Measurements from ENCODE around the gene UBA5.
"Not testable (repeated sequence)": the region's sequence is repeated elsewhere in the genome, so short reads cannot be mapped to it uniquely, and the experiment has no call there.

UBA5 gene

DNA sequence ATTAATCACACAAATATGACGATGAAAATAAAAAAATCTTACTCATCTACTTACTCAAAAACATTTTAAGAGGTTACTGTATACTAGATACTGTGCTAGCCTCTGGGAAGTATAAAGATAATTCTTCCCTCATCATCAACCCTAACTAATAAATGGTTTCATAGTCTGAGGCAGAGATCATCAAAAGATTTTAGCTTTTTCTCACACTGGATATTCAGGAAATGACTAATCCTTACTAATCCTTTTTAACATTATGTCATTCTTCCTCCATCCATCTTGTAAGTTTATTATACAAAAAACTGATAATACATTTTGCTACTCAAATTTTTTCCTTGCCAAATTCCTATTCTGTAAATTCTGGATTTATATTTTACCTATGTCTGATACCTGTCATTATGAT is 30.2 kb upstream of the UBA5 start:
- no peaks in the 10 kb centered on the region for H3K9me3 ChIP-seq (ENCODE audit: control insufficient read depth in 2 of 2, low read length in 2 of 2)
- no peak overlapping the region for H3K4me3 ChIP-seq (ENCODE audit: low read length in 2 of 2)
- no peak overlapping the region for H3K27ac ChIP-seq (ENCODE audit: low read length)
- no peaks in the 10 kb centered on the region for H3K4me1 ChIP-seq (ENCODE audit: control insufficient read depth, insufficient read depth, low read length)
- peaks cover 8 to 10% of the 10 kb centered on the region in 2 donors for H3K36me3 ChIP-seq (ENCODE audit: control insufficient read depth in 2 of 2, insufficient read depth in 2 of 2, low read length in 2 of 2)
- no peaks in the 10 kb centered on the region for H3K27me3 ChIP-seq (ENCODE audit: control insufficient read depth in 1 of 2, insufficient read depth in 2 of 2, low read length in 2 of 2)
- no peak overlapping the region for H3K9ac ChIP-seq (ENCODE audit: low read length in 2 of 2)

DNA sequence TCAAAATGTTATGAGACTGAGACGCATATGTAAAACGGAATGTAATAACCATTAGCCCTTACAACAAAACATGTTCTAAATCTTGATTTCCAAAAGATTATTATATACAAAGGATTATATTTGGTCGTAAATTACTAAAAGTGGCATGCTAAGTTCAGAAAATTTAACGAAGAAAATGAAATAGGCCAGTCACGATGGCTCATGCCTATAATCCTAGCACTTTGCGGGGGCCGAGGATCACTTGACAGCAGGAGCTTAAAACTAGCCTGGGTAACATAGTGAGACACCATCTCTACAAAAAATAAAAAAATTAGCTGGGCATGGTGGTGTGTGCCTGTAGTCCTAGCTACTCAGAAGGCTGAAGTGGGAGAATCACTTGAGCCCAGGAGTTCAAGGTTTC is 29.5 kb upstream of the UBA5 start:
- Histone ChIP-seq H3K27ac (ENCODE audit: low read length) (no peak overlapping the region), H3K27me3 (ENCODE audit: control insufficient read depth in 1 of 2, insufficient read depth in 2 of 2, low read length in 2 of 2) (no peaks in the 10 kb centered on the region), H3K36me3 (ENCODE audit: control insufficient read depth in 2 of 2, insufficient read depth in 2 of 2, low read length in 2 of 2) (peaks cover 12 to 15% of the 10 kb centered on the region in 2 donors), H3K4me1 (ENCODE audit: control insufficient read depth, insufficient read depth, low read length) (no peaks in the 10 kb centered on the region), H3K9me3 (ENCODE audit: control insufficient read depth in 2 of 2, low read length in 2 of 2) (no peaks in the 10 kb centered on the region), H3K4me3 (ENCODE audit: low read length in 2 of 2) (no peak overlapping the region), H3K9ac (ENCODE audit: low read length in 2 of 2) (no peak overlapping the region)

- Histone ChIP-seq H3K36me3 (ENCODE audit: control insufficient read depth in 2 of 2, insufficient read depth in 2 of 2, low read length in 2 of 2) (peaks cover 13 to 21% of the 10 kb centered on the region in 2 donors), H3K9ac (ENCODE audit: low read length in 2 of 2) (no peak overlapping the region), H3K4me3 (ENCODE audit: low read length in 2 of 2) (no peak overlapping the region), H3K27me3 (ENCODE audit: control insufficient read depth in 1 of 2, insufficient read depth in 2 of 2, low read length in 2 of 2) (no peaks in the 10 kb centered on the region), H3K27ac (ENCODE audit: low read length) (no peak overlapping the region), H3K4me1 (ENCODE audit: control insufficient read depth, insufficient read depth, low read length) (no peaks in the 10 kb centered on the region), H3K9me3 (ENCODE audit: control insufficient read depth in 2 of 2, low read length in 2 of 2) (no peaks in the 10 kb centered on the region)
Measured at GRCh38 chr3:132635052-132635451, 25.1 kb upstream of the UBA5 start.

- Histone ChIP-seq H3K4me1 (ENCODE audit: control insufficient read depth, insufficient read depth, low read length) (no peaks in the 10 kb centered on the region), H3K9me3 (ENCODE audit: control insufficient read depth in 2 of 2, low read length in 2 of 2) (no peaks in the 10 kb centered on the region), H3K36me3 (ENCODE audit: control insufficient read depth in 2 of 2, insufficient read depth in 2 of 2, low read length in 2 of 2) (peaks cover 17 to 23% of the 10 kb centered on the region in 2 donors), H3K27ac (ENCODE audit: low read length) (no peak overlapping the region), H3K4me3 (ENCODE audit: low read length in 2 of 2) (no peak overlapping the region), H3K9ac (ENCODE audit: low read length in 2 of 2) (no peak overlapping the region), H3K27me3 (ENCODE audit: control insufficient read depth in 1 of 2, insufficient read depth in 2 of 2, low read length in 2 of 2) (no peaks in the 10 kb centered on the region)
Measured at GRCh38 chr3:132637590-132637989, 22.5 kb upstream of the UBA5 start.

GRCh38 chr3:132638706-132639105 is 21.4 kb upstream of the UBA5 start:
- H3K4me1 ChIP-seq (ENCODE audit: control insufficient read depth, insufficient read depth, low read length): no peaks in the 10 kb centered on the region
- no peak overlapping the region for H3K9ac ChIP-seq (ENCODE audit: low read length in 2 of 2)
- no peak overlapping the region for H3K27ac ChIP-seq (ENCODE audit: low read length)
- H3K9me3 ChIP-seq (ENCODE audit: control insufficient read depth in 2 of 2, low read length in 2 of 2): no peaks in the 10 kb centered on the region
- H3K36me3 ChIP-seq (ENCODE audit: control insufficient read depth in 2 of 2, insufficient read depth in 2 of 2, low read length in 2 of 2): peaks cover 19 to 23% of the 10 kb centered on the region in 2 donors
- H3K4me3 ChIP-seq (ENCODE audit: low read length in 2 of 2): no peak overlapping the region
- no peaks in the 10 kb centered on the region for H3K27me3 ChIP-seq (ENCODE audit: control insufficient read depth in 1 of 2, insufficient read depth in 2 of 2, low read length in 2 of 2)

- not testable (repeated sequence) for H3K4me3 ChIP-seq (ENCODE audit: low read length in 2 of 2); H3K9me3 ChIP-seq (ENCODE audit: control insufficient read depth in 2 of 2, low read length in 2 of 2); H3K4me1 ChIP-seq (ENCODE audit: control insufficient read depth, insufficient read depth, low read length); H3K9ac ChIP-seq (ENCODE audit: low read length in 2 of 2); H3K27ac ChIP-seq (ENCODE audit: low read length); H3K27me3 ChIP-seq (ENCODE audit: control insufficient read depth in 1 of 2, insufficient read depth in 2 of 2, low read length in 2 of 2)
- H3K36me3 ChIP-seq (ENCODE audit: control insufficient read depth in 2 of 2, insufficient read depth in 2 of 2, low read length in 2 of 2): peaks cover 14 to 19% of the 10 kb centered on the region in 2 donors
Measured at GRCh38 chr3:132641427-132641826, 18.7 kb upstream of the UBA5 start.

DNA sequence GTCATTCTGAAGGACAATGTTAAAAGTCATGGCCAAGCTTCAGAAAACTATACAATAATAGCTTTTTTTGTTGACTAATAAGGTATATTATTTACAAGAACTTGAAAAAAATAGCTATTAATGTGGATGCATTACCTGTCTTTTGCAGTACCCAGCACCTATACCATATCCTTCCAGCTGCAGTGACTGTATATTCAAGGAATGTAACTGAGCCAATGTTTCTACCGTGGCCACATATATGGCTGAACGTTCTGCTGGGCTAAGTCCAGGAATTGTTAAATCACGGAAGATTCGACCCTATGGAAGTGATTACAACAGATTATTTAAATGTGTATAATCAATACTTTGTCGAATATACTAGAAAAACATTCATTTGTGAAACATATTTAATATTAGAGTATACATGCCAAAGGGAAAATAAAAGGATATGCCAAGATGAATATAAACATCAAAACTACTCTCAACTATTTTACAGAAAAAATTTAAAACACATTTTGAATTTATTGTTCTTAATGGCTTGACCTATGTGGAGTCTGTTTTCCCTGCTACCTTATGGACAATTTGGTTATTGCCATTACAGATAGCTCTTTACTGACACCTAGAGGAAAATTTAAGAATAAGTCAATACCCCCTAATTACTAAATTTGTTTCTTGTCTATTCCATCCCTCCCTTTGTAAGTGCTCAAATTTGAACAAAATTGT is 18.1 kb upstream of the UBA5 start:
- Histone ChIP-seq H3K4me1 (ENCODE audit: control insufficient read depth, insufficient read depth, low read length) (no peaks in the 10 kb centered on the region), H3K27ac (ENCODE audit: low read length) (no peak overlapping the region), H3K9me3 (ENCODE audit: control insufficient read depth in 2 of 2, low read length in 2 of 2) (no peaks in the 10 kb centered on the region), H3K36me3 (ENCODE audit: control insufficient read depth in 2 of 2, insufficient read depth in 2 of 2, low read length in 2 of 2) (peaks cover 14 to 19% of the 10 kb centered on the region in 2 donors), H3K9ac (ENCODE audit: low read length in 2 of 2) (no peak overlapping the region), H3K27me3 (ENCODE audit: control insufficient read depth in 1 of 2, insufficient read depth in 2 of 2, low read length in 2 of 2) (no peaks in the 10 kb centered on the region), H3K4me3 (ENCODE audit: low read length in 2 of 2) (no peak overlapping the region)

GRCh38 chr3:132642539-132642847 is 17.6 kb upstream of the UBA5 start:
- no peaks in the 10 kb centered on the region for H3K4me1 ChIP-seq (ENCODE audit: control insufficient read depth, insufficient read depth, low read length)

GRCh38 chr3:132643366-132643765 is 16.8 kb upstream of the UBA5 start:
- H3K27me3 ChIP-seq (ENCODE audit: control insufficient read depth in 1 of 2, insufficient read depth in 2 of 2, low read length in 2 of 2): no peaks in the 10 kb centered on the region
- H3K9ac ChIP-seq (ENCODE audit: low read length in 2 of 2): no peak overlapping the region
- H3K36me3 ChIP-seq (ENCODE audit: control insufficient read depth in 2 of 2, insufficient read depth in 2 of 2, low read length in 2 of 2): peaks cover 13 to 14% of the 10 kb centered on the region in 2 donors
- no peaks in the 10 kb centered on the region for H3K9me3 ChIP-seq (ENCODE audit: control insufficient read depth in 2 of 2, low read length in 2 of 2)
- no peak overlapping the region for H3K27ac ChIP-seq (ENCODE audit: low read length)
- H3K4me1 ChIP-seq (ENCODE audit: control insufficient read depth, insufficient read depth, low read length): no peaks in the 10 kb centered on the region
- H3K4me3 ChIP-seq (ENCODE audit: low read length in 2 of 2): no peak overlapping the region

More at GRCh38 chr3:132642539-132642847, 17.6 kb upstream of the UBA5 start:
- H3K27me3 ChIP-seq (ENCODE audit: control insufficient read depth in 1 of 2, insufficient read depth in 2 of 2, low read length in 2 of 2): no peaks in the 10 kb centered on the region
- H3K36me3 ChIP-seq (ENCODE audit: control insufficient read depth in 2 of 2, insufficient read depth in 2 of 2, low read length in 2 of 2): peaks cover 14 to 18% of the 10 kb centered on the region in 2 donors
- H3K4me3 ChIP-seq (ENCODE audit: low read length in 2 of 2): no peak overlapping the region
- no peak overlapping the region for H3K27ac ChIP-seq (ENCODE audit: low read length)
- H3K9ac ChIP-seq (ENCODE audit: low read length in 2 of 2): no peak overlapping the region
- H3K9me3 ChIP-seq (ENCODE audit: control insufficient read depth in 2 of 2, low read length in 2 of 2): no peaks in the 10 kb centered on the region

- H3K4me3 ChIP-seq (ENCODE audit: low read length in 2 of 2): no peak overlapping the region
- no peaks in the 10 kb centered on the region for H3K4me1 ChIP-seq (ENCODE audit: control insufficient read depth, insufficient read depth, low read length)
- no peaks in the 10 kb centered on the region for H3K9me3 ChIP-seq (ENCODE audit: control insufficient read depth in 2 of 2, low read length in 2 of 2)
- H3K27me3 ChIP-seq (ENCODE audit: control insufficient read depth in 1 of 2, insufficient read depth in 2 of 2, low read length in 2 of 2): no peaks in the 10 kb centered on the region
- no peak overlapping the region for H3K27ac ChIP-seq (ENCODE audit: low read length)
- peaks cover 2 to 6% of the 10 kb centered on the region in 2 donors for H3K36me3 ChIP-seq (ENCODE audit: control insufficient read depth in 2 of 2, insufficient read depth in 2 of 2, low read length in 2 of 2)
- no peak overlapping the region for H3K9ac ChIP-seq (ENCODE audit: low read length in 2 of 2)
Measured at GRCh38 chr3:132645058-132645457, 15.1 kb upstream of the UBA5 start.

GRCh38 chr3:132650153-132650552 is 10.0 kb upstream of the UBA5 start:
- Histone ChIP-seq H3K9me3 (ENCODE audit: control insufficient read depth in 2 of 2, low read length in 2 of 2) (no peaks in the 10 kb centered on the region), H3K36me3 (ENCODE audit: control insufficient read depth in 2 of 2, insufficient read depth in 2 of 2, low read length in 2 of 2) (no peaks in the 10 kb centered on the region), H3K4me3 (ENCODE audit: low read length in 2 of 2) (no peak overlapping the region), H3K27ac (ENCODE audit: low read length) (no peak overlapping the region), H3K4me1 (ENCODE audit: control insufficient read depth, insufficient read depth, low read length) (no peaks in the 10 kb centered on the region), H3K27me3 (ENCODE audit: control insufficient read depth in 1 of 2, insufficient read depth in 2 of 2, low read length in 2 of 2) (no peaks in the 10 kb centered on the region), H3K9ac (ENCODE audit: low read length in 2 of 2) (no peak overlapping the region)

Measured in stomach smooth muscle (tissue), 2 donors.